NCI-H1048 (cell line): ENCODE data around the gene URM1.

Experiments
- DNase-seq: peaks from one replicate; lab custom pipeline; 2025; lab: John Stamatoyannopoulos, UW

URM1 gene

DNA sequence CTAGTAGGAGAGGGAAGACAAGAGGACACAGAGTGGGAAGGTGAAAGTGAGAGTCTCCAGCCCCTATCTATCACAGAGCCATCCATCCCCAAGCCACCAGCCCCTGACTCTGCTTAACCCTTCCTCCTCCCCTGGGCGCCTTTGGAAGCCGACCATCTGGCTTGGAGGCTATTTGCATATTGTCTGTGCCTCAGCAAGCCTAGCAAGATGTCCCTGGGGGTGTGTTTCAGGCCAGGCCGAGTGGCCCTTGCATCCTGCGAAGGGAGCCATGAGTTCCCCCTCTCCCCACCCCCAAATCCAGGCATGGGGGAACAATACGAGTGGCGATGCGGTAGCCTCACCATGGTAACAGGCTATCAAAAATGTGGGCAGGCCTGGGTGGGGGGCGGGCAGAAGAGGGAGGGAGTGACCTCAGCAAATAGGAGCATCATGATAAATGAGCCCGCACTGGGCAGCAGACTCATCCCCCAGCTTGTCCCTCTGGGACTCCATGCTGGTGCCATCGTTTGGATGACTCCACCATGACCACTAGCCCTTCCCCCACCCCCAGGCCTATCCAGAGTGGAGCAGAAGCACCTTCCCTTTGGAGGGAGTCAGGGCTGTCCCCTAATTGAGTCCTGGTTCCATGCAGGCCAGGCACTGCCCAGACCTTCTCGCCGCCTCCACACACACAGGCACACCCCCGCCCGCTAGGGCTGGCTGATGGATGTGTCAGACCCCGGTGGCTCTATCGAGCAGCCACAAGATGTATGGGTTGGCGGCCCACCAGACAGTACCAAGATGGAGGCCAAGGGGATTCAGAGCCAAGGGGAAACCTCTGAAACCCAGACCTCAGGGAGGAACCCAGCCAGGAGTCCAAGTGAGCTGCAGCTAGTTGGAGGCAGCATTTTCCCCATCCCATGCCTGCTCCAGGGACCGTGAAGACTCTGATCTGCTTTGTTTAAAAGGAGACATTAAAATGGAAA, 14.6 kb downstream of the URM1 start:
- no peak for DNase-seq

DNA sequence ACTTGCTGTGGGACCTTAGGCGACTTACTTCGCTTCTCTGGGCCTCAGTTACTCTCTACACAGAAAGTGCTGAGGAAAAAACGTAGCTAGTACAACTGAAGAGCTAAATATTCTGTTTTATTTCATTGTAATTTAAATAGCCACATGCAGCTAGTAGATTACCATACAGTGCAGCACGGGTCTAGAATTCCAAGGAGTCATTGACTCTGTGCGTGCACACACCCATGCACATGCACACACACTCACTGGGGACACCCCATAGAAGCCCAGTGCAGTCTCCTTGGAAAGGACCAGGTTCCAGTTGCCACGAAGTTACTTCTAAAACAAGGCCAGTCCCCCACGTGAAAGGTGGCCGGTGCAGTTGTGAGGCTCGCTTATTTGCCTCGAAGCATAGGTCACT, 17.0 kb downstream of the URM1 start:
- DNase-seq: no peak

DNA sequence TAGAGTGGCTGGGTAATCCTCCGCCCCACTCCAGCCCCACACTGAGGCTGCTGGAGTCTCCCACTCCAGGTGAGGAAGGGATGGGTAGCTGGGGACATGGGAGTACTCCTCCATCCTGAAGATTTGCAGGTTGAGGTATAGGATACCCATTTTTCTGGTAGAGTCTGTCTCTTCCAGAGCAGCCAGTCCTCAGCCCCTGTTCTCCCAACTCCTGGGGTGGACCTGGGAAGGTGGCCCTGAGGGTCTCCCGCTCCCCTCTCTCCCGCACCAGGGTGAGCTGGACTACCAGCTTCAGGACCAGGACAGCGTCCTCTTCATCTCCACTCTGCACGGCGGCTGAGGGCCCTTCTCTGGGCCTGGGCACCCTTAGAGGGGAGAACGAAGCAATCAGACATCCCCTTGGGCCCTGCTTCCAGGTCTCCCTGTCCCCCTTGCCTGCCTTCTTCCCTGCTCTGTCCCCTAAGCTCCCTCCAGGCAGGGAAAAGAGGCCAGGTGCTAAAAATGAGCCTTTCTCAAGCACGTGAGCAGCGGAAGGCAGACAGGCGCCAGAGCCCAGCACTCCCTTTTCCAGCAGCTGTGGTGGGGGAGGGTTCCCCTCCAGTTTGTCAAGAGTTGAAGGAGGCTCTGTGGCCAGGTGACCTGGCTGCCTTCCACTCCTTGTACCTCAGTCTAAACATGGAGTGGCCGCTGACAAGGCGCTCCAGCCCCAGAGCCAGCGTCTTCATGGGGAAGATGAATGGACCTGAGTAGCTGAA, 18.4 kb downstream of the URM1 start:
- no peak for DNase-seq

DNA sequence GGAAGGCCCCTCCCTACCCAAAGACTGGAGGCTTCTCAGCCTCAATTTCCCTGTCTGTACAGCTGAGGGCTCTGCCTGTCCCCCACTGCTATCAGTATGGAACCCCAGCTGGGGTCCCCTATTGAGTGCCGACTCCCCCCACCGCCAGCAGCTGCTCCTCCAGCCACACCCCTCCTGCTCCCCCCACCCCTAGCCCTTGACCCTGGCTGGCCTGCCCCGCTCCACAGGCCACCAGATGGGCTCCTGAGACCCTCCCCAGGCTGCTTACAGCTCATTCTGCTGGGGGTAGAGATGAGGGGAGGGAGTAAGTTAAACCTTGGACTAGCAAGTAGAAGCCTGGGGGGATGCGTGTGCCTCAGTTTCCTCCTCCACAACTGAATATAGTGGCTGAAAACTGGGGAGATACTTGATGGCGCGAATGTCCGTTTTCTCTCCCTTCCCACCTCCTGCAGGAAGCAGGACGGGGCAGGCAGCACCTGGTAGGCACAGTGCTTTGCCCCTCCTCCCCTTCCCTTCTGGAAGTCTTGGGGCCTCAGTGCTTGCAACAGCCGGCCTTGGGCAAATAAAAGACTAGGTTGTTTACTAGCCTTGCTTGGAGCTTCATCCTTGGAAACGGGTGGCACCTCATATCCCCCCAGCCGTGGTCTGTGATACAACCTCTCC, 19.1 kb downstream of the URM1 start:
- DNase-seq: no peak

DNA sequence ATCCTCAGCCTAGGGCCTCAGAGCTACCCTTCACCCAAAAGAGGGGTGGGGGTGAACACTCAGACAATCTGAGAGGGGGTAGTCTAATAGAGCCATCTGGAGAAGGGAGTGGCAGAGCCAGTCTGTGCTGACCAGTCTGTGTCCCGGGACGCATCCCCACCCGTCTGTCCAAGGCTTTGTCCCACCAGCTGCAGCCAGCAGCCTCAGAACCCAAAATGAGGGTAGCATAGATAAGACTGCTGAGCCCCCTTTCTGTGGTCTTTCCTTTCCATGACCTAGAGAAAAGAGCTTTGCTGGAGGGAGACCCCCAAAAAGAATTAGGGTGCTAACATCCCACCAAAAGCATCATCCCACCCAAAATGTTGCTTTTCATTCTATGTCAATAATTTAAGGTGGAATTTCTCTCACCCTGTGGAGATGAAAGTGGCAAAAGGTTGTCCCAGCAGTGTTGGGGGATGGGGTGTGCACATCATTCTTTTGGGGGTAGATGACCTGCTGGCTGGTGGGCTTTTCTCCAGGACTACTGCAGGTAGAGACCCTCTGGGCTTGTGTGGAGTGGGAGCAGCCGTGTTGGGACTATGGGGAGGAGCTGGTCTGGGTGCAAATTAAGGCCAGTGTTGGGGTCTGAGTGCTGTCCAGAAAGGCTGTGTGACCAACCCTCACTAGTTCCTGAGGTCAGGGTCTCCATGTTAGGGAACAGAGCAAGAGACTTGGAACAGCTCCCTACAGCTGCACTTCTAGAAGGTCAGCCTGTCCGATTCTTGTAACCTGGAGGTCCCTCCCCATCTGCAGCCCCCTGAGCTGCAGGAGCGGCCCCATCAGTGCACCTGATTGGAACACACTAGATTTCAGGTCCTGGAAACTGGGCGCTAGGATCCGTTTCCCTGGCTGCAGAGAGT, 19.9 kb downstream of the URM1 start:
- DNase-seq: no peak

DNA sequence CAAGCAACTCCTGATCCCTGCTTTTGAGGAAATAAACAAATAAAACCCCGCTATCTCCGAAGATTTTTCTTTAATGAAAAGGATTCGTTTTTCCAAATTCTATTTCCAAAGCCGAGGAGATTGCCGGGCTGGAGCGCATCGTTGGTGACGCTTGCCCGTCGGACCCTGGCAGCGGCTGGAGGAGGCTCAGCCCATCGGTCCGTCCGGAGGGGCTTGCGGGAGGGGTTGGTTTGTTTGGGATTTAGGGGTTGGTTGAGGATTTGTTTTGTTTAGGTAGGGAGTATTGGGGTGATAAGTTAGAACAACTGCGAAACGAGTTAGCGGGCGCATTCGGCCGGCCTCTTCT, 20.8 kb downstream of the URM1 start:
- no peak for DNase-seq

DNA sequence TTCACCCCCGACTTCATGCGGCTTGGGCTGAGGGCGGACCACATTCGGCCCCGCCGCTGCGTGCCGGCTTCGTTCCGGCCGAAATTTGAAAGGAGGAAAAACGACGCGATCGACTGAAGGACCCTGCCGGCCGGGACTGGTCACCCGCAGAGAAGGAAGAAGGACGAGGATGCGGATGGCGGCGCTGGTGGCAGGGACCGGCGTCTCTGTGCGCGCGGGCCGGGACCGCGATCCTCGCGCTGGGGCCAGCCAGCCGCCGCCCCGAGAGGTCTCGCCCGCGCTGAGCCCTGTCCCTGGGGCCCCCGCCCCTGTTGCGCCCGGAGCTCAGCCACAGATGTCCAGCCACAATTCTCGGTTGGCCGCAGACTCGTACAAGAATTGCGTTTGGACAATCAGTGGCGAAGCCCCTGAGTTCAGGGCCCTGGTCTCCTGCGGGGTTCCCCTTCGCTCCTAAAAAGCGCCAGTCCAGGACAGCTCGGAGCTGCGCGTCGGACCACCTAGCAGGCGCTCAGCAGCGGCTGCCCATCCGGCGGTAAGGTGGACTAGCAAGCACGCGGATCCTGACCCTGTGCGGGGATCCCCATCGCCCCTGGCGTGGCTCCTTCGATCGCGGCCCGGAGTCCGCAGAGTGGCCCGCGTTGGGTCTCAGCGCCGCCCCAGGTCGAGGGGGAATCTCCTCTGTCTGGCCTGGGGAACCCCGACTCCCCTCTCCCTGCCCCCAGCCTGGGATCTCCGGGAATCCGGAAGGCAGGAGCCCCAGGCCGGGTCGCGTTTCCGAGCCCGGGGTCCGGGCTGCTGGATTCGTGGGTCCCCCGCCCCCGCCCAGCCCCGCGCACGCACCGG, 21.3 kb downstream of the URM1 start:
- no peak for DNase-seq

DNA sequence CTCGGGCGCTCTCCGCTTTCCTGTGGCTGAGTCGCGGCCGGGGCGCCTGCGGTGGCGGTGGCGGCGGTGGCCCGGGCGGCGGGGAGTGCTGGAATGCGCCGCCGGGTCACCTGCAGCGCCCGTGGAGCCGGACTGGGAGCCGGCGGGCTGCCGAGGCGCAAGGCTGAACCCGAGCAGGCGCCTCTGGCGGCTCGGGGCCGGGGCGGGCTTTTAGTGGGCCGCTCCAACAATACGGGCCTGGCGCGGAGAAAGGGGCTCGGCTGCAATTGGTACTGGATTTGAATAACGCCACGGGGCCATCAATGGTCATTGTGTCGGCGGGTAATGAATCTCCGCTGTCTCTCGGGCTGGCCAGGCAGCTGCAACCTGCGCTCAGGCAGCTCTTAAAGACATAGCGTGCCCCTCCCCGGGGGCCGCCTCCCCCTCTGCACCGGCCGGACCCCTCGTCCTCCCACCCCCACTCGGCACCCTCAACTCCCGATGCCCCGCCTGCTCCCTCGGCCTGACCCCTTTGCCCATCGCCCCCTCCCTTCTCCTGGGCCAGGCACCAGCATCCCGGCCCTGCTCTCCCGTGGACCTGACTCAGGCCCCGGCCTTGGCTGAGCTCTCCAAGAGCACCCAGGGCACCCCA, 22.1 kb downstream of the URM1 start:
- no peak for DNase-seq

DNA sequence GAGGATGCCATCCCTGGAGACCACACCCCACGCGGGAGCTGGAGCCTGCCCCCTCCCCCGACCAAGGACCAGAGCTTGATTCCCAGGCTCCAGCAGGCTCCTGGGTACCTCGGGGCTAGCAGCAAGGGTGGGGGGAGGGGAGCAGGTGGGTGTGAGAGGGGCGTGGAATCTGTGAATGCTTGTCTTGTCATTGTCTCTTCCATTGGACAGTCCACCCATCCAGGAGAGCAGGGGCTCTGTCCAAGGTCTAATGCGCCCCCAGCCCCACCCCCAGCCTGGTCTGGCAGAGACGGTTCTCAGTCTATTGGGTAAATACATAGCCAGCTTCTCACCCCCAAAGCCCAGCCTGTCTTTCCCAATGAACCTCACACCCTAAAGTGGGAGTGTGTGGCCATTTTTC, 22.8 kb downstream of the URM1 start:
- DNase-seq: no peak

DNA sequence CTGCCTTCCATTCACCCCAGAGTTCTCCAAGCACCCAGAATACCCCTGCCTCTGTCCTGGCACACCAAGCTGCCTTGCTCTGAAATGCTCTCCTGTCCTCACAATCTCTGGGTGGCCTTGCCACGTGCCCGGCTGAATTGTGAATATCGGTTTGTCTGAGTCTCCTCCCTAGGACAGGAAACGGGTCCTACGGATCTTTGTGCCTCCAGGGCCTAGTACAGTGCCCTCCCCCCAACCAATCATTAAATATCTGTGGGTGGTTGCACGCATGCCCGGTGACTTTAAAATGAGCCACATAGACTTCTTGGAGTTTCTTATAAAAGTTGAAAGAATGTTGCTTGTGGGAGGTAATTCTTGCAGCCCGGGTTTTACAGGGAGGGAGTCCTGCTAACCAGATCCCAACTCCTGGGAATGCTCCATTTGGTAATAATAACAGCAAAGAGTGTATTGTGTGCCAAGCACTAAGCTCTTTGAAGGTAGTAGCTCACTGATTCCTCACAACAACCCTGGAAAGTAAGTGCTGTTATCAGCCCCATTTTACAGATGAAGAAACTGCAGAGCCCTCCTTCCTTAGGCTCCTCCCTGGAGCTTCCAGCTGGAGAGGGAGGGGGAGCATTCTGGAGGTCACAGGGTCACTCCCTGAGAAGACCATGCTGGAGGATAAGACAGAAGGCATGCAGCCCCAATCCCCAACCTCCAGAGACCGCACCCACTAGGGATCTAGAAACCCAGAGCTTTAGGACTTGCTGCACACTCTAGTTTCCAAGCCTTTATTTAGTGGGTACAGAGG, 23.4 kb downstream of the URM1 start:
- no peak for DNase-seq

DNA sequence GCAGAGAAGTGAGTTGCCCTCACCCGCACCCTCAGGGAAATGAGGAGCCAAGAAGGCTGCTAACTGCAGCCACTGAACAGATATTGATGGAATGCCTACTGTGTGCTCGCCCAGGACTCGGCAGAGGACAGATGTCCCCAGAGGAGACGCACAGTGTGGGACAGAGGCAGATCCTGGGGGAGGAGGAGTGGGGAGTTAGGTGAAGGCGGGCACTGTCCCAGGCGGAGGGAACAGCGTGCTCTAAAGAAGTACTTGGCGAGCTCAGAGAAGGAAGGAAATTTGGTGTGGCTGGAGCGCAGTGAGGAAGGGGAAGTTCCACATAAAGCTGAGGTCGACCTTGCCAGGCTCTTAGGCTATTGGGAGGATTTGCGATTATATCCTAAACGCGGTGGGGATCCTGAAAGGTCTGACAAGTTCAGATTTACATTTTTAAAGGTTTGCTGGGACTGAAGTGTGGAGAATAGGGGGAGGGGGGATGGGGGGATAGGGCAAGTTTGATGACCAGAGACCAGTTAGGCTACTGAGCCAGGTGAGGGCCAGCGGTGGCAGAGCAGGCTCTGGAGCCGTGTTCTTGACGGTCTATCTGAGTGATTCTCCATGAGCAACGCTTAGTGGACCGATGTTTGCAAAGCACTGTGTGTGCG, 25.9 kb downstream of the URM1 start:
- no peak for DNase-seq

DNA sequence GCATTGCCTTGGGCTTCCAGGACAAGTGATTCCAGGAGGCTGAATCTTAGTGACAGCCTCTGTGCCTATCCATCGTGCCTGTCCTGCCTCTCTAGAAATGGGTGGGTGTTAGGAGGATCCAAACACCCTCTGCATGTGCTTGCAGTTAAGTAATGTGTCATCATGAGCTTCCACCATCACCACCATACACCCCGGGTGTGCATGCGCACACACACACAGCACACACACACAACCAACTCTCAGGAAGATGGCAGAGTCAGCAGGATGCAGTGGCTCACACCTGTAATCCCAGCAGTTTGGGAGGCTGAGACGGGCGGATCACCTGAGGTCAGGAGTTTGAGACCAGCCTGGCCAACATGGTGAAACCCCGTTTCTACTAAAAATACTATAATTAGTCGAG, 26.7 kb downstream of the URM1 start:
- DNase-seq: no peak

DNA sequence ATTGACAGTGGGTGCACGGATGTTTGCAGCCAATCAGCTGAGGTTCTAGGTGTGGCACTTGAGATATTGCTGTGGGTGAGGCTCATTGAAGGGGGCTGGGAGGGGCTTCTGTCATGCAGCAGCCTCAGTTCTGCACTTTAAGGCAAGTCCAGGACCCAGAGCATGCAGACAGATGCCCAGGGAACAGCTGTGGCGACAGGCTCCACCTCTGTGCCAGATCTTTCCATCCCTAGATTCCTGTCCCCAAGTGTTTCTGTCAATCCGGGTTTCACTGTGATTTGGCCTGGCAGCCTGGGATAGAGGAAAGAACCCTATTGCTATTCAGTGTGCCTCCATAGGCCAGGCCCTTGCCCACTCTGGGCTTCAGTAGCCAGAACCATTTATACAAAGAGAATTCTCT, 28.7 kb downstream of the URM1 start:
- no peak for DNase-seq

DNA sequence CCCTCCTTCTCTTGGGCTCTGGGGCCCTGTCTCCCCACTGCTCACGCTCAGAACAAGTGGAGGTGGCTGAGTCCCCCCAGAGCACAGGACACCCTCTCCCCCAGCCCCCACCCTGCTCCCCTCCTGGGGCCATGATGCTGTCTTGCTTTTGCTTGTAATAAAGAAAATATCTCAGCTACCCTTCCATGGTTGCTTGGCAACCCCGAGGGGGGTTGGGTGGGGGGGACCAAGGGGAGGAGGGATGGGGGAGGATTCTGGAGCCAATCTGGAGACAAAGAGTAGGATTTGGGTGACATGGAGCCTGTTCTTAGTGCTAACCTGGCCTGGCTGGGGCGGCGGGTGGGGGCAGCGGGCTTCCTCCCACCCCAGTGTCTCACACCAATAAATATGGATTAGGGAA, 33.4 kb downstream of the URM1 start:
- no peak for DNase-seq

DNA sequence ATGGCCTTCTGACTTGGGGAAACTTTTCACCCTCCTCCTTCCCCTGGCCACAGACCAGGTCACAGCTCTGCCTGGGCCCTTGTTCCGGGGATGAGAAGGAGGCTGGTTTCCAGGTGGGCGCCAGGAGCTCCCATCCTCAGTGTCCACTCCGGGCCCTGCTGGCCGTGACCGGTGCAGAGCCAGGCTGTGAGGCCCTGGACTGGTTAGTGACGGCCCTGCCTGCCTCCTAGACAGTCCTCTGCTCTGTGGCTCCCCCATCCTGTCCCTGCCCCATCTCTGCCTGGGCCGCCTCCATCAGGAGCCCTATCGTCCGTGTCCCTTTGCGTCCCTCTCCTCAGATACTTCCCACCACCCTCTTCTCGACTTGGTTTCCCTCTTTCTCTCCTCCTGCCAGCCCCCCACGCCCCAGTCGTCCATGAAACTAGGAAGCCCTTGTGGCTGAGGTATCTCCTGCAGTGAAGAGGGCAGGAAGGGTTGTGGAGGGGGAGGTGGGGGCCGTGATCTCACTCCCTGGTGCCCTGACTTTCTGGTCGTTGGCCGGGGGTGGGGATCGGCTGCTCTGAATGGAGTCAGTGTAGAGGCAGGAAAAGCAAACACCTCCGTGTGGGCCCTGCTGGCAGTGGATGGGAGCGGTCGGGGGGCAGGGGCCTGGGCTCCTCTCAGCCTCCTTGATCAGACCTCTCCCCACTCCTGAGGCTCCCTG, 34.1 kb downstream of the URM1 start:
- no peak for DNase-seq

DNA sequence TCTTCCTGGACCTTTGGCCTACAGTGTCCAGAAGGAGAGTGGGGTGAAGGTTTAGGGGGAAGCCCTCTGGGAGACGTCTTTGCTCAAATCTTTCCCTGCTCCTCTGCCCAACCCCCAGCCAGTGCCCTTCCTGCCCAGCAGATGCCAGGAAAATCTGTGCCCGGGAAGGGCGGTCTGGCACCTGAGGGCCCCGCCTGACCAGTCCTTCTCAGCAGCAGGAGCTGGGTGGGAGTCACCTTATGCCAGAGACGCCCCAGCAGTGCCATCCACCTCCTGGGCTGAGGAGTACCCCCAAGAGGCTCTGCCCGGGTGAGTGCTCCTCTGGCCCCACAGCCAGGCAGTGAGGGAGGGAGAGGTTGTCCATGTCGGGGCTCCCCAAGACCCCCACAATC, 34.6 kb downstream of the URM1 start:
- DNase-seq: no peak

DNA sequence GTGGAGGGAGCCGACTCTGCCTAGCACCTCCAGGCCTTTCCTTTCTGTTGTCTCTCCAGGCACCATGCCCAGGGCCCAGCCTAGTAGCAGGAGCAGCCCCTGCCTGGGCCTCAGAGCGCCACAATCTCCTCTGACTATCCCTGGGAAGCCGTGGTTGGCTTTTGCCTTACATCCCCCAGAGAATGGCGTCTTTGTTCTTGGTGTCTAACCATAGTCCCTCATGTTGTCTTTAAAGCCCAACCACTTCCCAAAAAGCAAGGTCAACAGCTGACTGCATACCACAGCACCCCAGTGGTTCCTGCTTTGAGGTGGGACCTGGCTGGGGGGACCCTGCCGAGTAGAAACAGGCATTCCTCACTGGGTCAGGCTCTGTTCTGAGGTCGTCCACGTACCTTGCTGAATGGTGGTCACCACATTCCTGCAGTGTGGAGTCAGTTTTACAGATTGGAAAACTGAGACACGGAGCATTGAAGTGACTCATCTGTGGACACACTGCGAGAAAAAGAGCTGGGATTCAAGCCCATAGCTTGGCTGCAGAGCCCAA, 35.7 kb downstream of the URM1 start:
- no peak for DNase-seq

DNA sequence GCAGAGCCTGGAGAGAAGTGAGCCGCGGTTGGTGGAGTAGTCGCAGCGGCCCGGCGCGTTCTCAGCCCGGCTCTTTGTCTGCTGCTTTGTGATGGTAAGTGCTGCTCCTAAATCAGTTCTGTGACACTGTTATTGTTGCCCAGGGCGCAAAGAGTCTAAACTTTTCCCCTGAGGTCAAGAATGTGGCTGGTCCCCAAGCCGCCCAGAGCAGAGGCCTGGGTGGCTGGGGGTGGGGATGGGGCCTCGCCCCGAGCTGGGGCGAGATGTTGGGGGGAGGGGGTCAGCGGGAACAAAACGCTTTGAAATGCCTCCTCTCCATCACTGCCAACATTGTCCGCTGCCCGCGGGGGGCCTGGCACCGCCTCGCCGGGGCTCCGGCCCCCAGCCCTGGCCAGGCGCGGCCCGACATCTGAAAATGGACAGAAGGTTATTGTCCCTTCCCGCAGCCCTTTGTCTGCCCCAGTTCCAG, 37.8 kb downstream of the URM1 start:
- no peak for DNase-seq
